ENCODE measurements around the gene CP. TPM values are rescaled to one million over a fixed set of nuclear protein-coding genes. Genes with fewer than 3 reads are reported as not detected.

The CP gene
- total and polyA plus RNA-seq, 2 of the 13 experiments (the other 11 are each of a cell fraction or from before 2014, with no cell fraction given), result 42.6 to 789 TPM

DNA sequence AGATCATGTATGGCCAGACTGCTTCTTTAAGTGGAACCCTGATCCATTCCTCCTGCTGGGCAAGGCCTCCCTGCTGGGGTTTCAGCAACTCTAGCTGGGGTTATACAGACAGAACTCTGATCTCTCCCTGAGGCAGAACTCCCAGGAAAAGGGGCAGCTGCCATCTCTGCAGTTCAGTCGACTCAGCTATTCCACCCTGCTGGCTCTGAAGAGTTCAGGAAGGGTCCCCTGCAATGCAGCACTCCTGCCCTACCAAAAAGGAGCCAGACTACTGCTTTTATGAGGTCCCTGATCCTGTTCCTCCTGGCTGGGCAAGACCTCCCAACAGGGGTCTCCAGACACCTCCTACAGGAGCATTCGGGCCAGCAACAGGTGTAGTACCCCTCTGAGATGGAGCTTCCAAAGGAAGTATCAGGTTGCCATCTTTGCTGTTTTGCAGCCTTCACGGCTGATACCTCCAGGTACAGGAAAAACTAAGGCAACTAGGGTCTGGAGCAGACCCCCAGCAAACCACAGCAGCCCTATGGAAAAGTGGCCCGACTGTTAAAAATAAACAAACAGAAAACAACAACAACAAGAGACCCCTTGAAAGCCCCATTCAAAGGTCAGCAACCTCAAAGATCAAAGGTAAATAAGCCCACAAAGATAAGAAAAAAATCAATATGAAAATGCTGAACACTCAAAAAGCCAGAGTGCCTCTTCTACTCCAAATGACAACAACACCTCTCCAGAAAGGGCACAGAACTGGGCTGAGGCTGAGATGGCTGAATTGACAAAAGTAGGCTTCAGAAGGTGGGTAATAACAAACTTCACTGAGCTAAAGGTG is 14.2 kb upstream of the CP start (continued):
- TF ChIP-seq, protein P1, sequence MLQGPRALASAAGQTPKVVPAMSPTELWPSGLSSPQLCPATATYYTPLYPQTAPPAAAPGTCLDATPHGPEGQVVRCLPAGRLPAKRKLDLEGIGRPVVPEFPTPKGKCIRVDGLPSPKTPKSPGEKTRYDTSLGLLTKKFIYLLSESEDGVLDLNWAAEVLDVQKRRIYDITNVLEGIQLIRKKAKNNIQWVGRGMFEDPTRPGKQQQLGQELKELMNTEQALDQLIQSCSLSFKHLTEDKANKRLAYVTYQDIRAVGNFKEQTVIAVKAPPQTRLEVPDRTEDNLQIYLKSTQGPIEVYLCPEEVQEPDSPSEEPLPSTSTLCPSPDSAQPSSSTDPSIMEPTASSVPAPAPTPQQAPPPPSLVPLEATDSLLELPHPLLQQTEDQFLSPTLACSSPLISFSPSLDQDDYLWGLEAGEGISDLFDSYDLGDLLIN (CRISPR knock-in tag; IDR thresholded peaks at IDR 0.05; ENCODE audit: borderline replicate concordance), result no peak
- no peak for TF ChIP-seq ZNF143 (CRISPR knock-in tag; IDR thresholded peaks at IDR 0.05)
- TF ChIP-seq SAP130 (CRISPR knock-in tag; IDR thresholded peaks at IDR 0.05; ENCODE audit: low read depth), result peak; percentile 59
- 0 out of 2 replicates have a peak, but pooled peaks have one; percentile 50 for TF ChIP-seq ZSCAN25 (CRISPR knock-in tag; IDR thresholded peaks at IDR 0.05)
- peak; percentile 76 for TF ChIP-seq KAT8 (CRISPR knock-in tag; IDR thresholded peaks at IDR 0.05)
- peak; percentile 29 for TF ChIP-seq TBL1XR1 (IDR thresholded peaks at IDR 0.05; ENCODE audit: borderline replicate concordance, low read length, partially characterized antibody)
- TF ChIP-seq KLF11 (CRISPR knock-in tag; IDR thresholded peaks at IDR 0.05), result no peak; the same call in 1 of the 2 replicates
- no peak for TF ChIP-seq ZNF556 (CRISPR knock-in tag; IDR thresholded peaks at IDR 0.05; ENCODE audit: borderline replicate concordance)
- TF ChIP-seq ZNF572 (CRISPR knock-in tag; IDR thresholded peaks at IDR 0.05), result no peak
- peak; percentile 52; the same call in 1 of the 2 replicates for TF ChIP-seq TOPORS (CRISPR knock-in tag; IDR thresholded peaks at IDR 0.05)

DNA sequence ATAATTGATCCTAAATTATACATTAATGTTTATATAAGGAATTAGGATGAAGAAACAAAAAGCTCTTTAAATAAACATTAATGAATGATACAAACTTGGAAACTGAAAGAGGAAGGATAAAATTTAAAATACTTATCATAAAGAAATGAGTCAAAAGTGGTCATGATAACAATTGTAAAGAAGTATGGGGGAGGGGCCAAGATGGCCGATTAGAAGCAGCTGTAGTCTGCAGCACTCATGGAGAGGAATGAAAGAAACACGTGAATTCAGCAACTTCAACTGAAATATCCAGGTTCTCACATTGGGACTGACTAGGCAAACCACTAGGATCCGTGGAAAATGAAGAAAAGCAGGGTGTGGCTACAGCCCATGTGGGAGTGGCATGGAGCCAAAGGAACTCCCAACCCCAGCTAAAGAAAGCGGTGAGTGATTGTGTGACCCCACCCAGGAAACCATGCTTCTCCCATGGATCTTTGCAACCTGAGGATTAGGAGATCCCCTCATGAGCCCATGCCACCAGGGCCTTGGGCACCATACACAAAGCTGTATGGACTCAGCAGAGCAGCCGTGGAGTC is 13.1 kb upstream of the CP start:
- no peaks in the 10 kb centered on the region for H4K20me1 ChIP-seq (ENCODE audit: insufficient read depth, low read length)
- FAIRE-seq (no peak), ATAC-seq (no peak; the same call in 2 of the 3 replicates), DNase-seq (ENCODE audit: low spot score) (no peak)
- 95% methylated on average over 5 of the region's 5 CpGs for WGBS (ENCODE audit: low lambda C conversion rate)
- no peaks in the 10 kb centered on the region for H3K27me3 ChIP-seq (ENCODE audit: control insufficient read depth in 1 of 2, insufficient read depth in 2 of 2, low read length in 2 of 2)
- TF ChIP-seq HCFC1 (IDR thresholded peaks at IDR 0.05; ENCODE audit: low read depth, low read length), result no peak
- TF ChIP-seq, protein P2, sequence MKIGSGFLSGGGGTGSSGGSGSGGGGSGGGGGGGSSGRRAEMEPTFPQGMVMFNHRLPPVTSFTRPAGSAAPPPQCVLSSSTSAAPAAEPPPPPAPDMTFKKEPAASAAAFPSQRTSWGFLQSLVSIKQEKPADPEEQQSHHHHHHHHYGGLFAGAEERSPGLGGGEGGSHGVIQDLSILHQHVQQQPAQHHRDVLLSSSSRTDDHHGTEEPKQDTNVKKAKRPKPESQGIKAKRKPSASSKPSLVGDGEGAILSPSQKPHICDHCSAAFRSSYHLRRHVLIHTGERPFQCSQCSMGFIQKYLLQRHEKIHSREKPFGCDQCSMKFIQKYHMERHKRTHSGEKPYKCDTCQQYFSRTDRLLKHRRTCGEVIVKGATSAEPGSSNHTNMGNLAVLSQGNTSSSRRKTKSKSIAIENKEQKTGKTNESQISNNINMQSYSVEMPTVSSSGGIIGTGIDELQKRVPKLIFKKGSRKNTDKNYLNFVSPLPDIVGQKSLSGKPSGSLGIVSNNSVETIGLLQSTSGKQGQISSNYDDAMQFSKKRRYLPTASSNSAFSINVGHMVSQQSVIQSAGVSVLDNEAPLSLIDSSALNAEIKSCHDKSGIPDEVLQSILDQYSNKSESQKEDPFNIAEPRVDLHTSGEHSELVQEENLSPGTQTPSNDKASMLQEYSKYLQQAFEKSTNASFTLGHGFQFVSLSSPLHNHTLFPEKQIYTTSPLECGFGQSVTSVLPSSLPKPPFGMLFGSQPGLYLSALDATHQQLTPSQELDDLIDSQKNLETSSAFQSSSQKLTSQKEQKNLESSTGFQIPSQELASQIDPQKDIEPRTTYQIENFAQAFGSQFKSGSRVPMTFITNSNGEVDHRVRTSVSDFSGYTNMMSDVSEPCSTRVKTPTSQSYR (CRISPR knock-in tag; IDR thresholded peaks at IDR 0.05; ENCODE audit: borderline replicate concordance), result 0 out of 2 replicates have a peak, but pooled peaks have one; percentile 8
- no peak overlapping the region for H3K4me3 ChIP-seq (replicated peaks in 1 of 3; ENCODE audit: insufficient read depth in 1 of 3, low read depth in 2 of 3, low read length in 3 of 3)
- H3K9ac ChIP-seq (ENCODE audit: insufficient read depth, low read depth, low read length), result no peak overlapping the region
- H3K4me2 ChIP-seq (ENCODE audit: low read depth, low read length), result no peak overlapping the region
- CTCF ChIA-PET (ENCODE audit: low intra/inter-chr PET ratio, low total read pairs), result no interaction called here
- no peaks in the 10 kb centered on the region for H3K9me3 ChIP-seq (ENCODE audit: low read length)
- no peaks in the 10 kb centered on the region for H3K36me3 ChIP-seq (replicated peaks in 1 of 2; ENCODE audit: control insufficient read depth in 1 of 2, insufficient read depth in 2 of 2, low read length in 2 of 2)
- BruUV-seq (replicated peaks), result no TSS peak
- in situ Hi-C loops (cut with HindIII; ENCODE audit: extremely low pct_ligation_motif_present, low pct_unique_long_range_greater_than_20kb), result no loop called here
- peak overlapping the region; percentile 78 for H3K27ac ChIP-seq (ENCODE audit: extremely low read length, insufficient read depth, low read length)
- H3K4me1 ChIP-seq (ENCODE audit: insufficient read depth, low read length), result peaks cover 72% of the 10 kb centered on the region
- POLR2A ChIA-PET, result interaction anchor here (1.0 to 7.1 kb wide), 4 partner anchors 10 to 105 kb away, joined by 5 to 65 read pairs (median 7); partner anchors contain the start of genes CP and HPS3
- H2AFZ ChIP-seq (ENCODE audit: low read length), result no peak overlapping the region
- intact Hi-C loops (cut with micrococcal nuclease; ENCODE audit: unreplicated experiment), result no loop called here
- H3K79me2 ChIP-seq (ENCODE audit: insufficient read depth, low read length), result no peaks in the 10 kb centered on the region

Measured in HepG2 (cell line).